HepG2 (cell line): Measurements from ENCODE around the gene USP27X. TPM values are rescaled to one million over a fixed set of nuclear protein-coding genes. Genes with fewer than 3 reads are reported as not detected.

ENCODE experiments used
- ARID3A ChIP-seq: IDR thresholded peaks from 2 replicates; pipeline ENCODE4 v1.6.1; 2012; ENCODE audit warnings: low read depth, low read length, improper control_type of control experiment
- CHCHD3 ChIP-seq: sonication (generic); formaldehyde crosslinking; IDR thresholded peaks from 2 replicates; pipeline ENCODE4 v1.8.0; 2022; ENCODE audit warnings: mild to moderate bottlenecking, missing genetic modification reagents, moderate library complexity
- CSRNP2 ChIP-seq: sonication (generic); formaldehyde crosslinking; conservative IDR thresholded peaks from 2 replicates; pipeline ENCODE4 v1.8.0; 2022; ENCODE audit warnings: low read depth, missing genetic modification reagents
- ETS1 ChIP-seq: sonication (generic); formaldehyde crosslinking; IDR thresholded peaks from 2 replicates; pipeline ENCODE4 v1.4.0; 2020; ENCODE audit warnings: missing genetic modification reagents
- FOSL1 ChIP-seq: sonication (generic); formaldehyde crosslinking; IDR thresholded peaks from 2 replicates; pipeline ENCODE4 v1.9.0; 2021; ENCODE audit warnings: missing genetic modification reagents, borderline replicate concordance
- FOXC1 ChIP-seq: sonication (generic); formaldehyde crosslinking; IDR thresholded peaks from 2 replicates; pipeline ENCODE4 v1.8.0; 2022; ENCODE audit warnings: mild to moderate bottlenecking, missing genetic modification reagents, borderline replicate concordance
- ISL2 ChIP-seq: sonication (generic); formaldehyde crosslinking; IDR thresholded peaks from 2 replicates; pipeline ENCODE4 v1.5.0; 2020; ENCODE audit warnings: missing genetic modification reagents
- JUN ChIP-seq: sonication (generic); formaldehyde crosslinking; IDR thresholded peaks from 2 replicates; pipeline ENCODE4 v1.4.0; 2020; ENCODE audit warnings: mild to moderate bottlenecking, missing genetic modification reagents
- KDM6A ChIP-seq: IDR thresholded peaks from 2 replicates; pipeline ENCODE4 v1.6.1; 2016; ENCODE audit warnings: low read depth
- KLF12 ChIP-seq: sonication (generic); formaldehyde crosslinking; IDR thresholded peaks from 2 replicates; pipeline ENCODE4 v1.4.0; 2020; ENCODE audit warnings: missing genetic modification reagents, borderline replicate concordance
- MEIS1 ChIP-seq: sonication (generic); formaldehyde crosslinking; IDR thresholded peaks from 2 replicates; pipeline ENCODE4 v1.9.0; 2021; ENCODE audit warnings: mild to moderate bottlenecking, missing genetic modification reagents, moderate library complexity, borderline replicate concordance
- PCBP1 ChIP-seq: fragments of 200-400 bp; formaldehyde crosslinking; IDR thresholded peaks from 2 replicates; pipeline ENCODE4 v1.6.1; 2017; ENCODE audit warnings: mild to moderate bottlenecking, low read depth, low read length, borderline replicate concordance
- RORA ChIP-seq: sonication (generic); formaldehyde crosslinking; IDR thresholded peaks from 2 replicates; pipeline ENCODE4 v1.5.0; 2020; ENCODE audit warnings: mild to moderate bottlenecking, missing genetic modification reagents, moderate library complexity
- SP2 ChIP-seq: sonication (generic); formaldehyde crosslinking; IDR thresholded peaks from 2 replicates; pipeline ENCODE4 v1.5.1; 2020; ENCODE audit warnings: mild to moderate bottlenecking, missing genetic modification reagents
- TCF7L2 ChIP-seq: IDR thresholded peaks from 2 replicates; pipeline ENCODE4 v1.6.1; 2011; ENCODE audit warnings: mild to moderate bottlenecking, low read depth, low read length, moderate library complexity
- TFDP1 ChIP-seq: IDR thresholded peaks from 2 replicates; pipeline ENCODE4 v1.6.1; 2016; ENCODE audit warnings: missing compliant biosample characterization, missing genetic modification reagents, borderline replicate concordance
- ZBTB43 ChIP-seq: sonication (generic); formaldehyde crosslinking; conservative IDR thresholded peaks from 2 replicates; pipeline ENCODE4 v1.4.0; 2020; ENCODE audit warnings: missing genetic modification reagents
- ZFP90 ChIP-seq: sonication (generic); formaldehyde crosslinking; IDR thresholded peaks from 2 replicates; pipeline ENCODE4 v1.8.0; 2022; ENCODE audit warnings: missing genetic modification reagents, mild to moderate bottlenecking, inconsistent platforms, borderline replicate concordance
- ZNF556 ChIP-seq: sonication (generic); formaldehyde crosslinking; IDR thresholded peaks from 2 replicates; pipeline ENCODE4 v1.4.0; 2020; ENCODE audit warnings: mild to moderate bottlenecking, missing genetic modification reagents, borderline replicate concordance
- ZNF569 ChIP-seq: sonication (generic); formaldehyde crosslinking; IDR thresholded peaks from 2 replicates; pipeline ENCODE4 v1.5.0; 2020; ENCODE audit warnings: mild to moderate bottlenecking, missing genetic modification reagents, moderate library complexity, borderline replicate concordance
- ZNF883 ChIP-seq: sonication (generic); formaldehyde crosslinking; IDR thresholded peaks from 2 replicates; pipeline ENCODE4 v1.5.1; 2020; ENCODE audit warnings: mild to moderate bottlenecking, missing genetic modification reagents; ENCODE audit errors: not compliant biosample characterization
- polyA plus RNA-seq, 8 experiments: library from polyadenylated mRNA; depleted of rRNA in 3 of 8; stranded (reverse) in 7 of 8; unstranded in 1 of 8; fragments of >200 nt; fragmentation: Illumina TruSeq in 4 of 8; extraction: Trizol in 4 of 8; gene quantifications; 2 replicates each; pipeline versions ENCODE4 v1.2.1 to v1.2.3, GENCODE V29; 2011 to 2016; ENCODE audit warnings: low read depth in 4 of 8, missing spikeins in 1 of 8, mixed read lengths in 1 of 8; ENCODE audit not compliant: insufficient read depth in 1 of 8
- total RNA-seq, 5 experiments: library from RNA; depleted of rRNA; stranded (reverse); fragments of >200 nt; fragmentation: Illumina TruSeq; extraction: Trizol; gene quantifications; 2 replicates each; pipeline ENCODE4 v1.2.3, GENCODE V29; 2016; ENCODE audit warnings: low read depth in 1 of 5

Gene USP27X
- total and polyA plus RNA-seq, 2 of the 13 experiments (the other 11 are each of a cell fraction or from before 2014, with no cell fraction given), result 7.2 to 9.7 TPM

GRCh38 chrX:49878834-49879655 lies at the start of gene USP27X (continued):
- TF ChIP-seq CSRNP2 (CRISPR knock-in tag), result no peak
- no peak for TF ChIP-seq SP2 (CRISPR knock-in tag)
- TF ChIP-seq ZNF569 (CRISPR knock-in tag), result no peak
- peak; percentile 31; the same call in 1 of the 2 replicates for TF ChIP-seq ISL2 (CRISPR knock-in tag)
- TF ChIP-seq TFDP1, result 0 out of 2 replicates have a peak, but pooled peaks have one; percentile 6
- TF ChIP-seq ZNF883 (CRISPR knock-in tag), result no peak
- 0 out of 2 replicates have a peak, but pooled peaks have one; percentile 59 for TF ChIP-seq ZFP90 (CRISPR knock-in tag)
- peak; percentile 70; the same call in 1 of the 2 replicates for TF ChIP-seq KLF12 (CRISPR knock-in tag)
- peak; percentile 13; the same call in 1 of the 2 replicates for TF ChIP-seq ARID3A
- TF ChIP-seq JUN (CRISPR knock-in tag), result no peak
- TF ChIP-seq ETS1 (CRISPR knock-in tag), result no peak
- TF ChIP-seq FOXC1 (CRISPR knock-in tag), result no peak
- no peak for TF ChIP-seq ZBTB43
- TF ChIP-seq ZNF556 (CRISPR knock-in tag), result peak; percentile 32; the same call in 1 of the 2 replicates
- no peak for TF ChIP-seq TCF7L2
- 0 out of 2 replicates have a peak, but pooled peaks have one; percentile 6 for TF ChIP-seq FOSL1 (CRISPR knock-in tag)
- no peak for TF ChIP-seq KDM6A (CRISPR knock-in tag)
- no peak for TF ChIP-seq PCBP1
- TF ChIP-seq MEIS1 (CRISPR knock-in tag), result no peak
- TF ChIP-seq RORA (CRISPR knock-in tag), result no peak
- TF ChIP-seq CHCHD3 (CRISPR knock-in tag), result no peak
